ENCODE data around the gene OR10A3. TPM values are rescaled to one million over a fixed set of nuclear protein-coding genes. Genes with fewer than 3 reads are reported as not detected.

The OR10A3 gene
- total and polyA plus RNA-seq, 2 experiments from 2014 or later, result 0.28 to 0.65 TPM

DNA sequence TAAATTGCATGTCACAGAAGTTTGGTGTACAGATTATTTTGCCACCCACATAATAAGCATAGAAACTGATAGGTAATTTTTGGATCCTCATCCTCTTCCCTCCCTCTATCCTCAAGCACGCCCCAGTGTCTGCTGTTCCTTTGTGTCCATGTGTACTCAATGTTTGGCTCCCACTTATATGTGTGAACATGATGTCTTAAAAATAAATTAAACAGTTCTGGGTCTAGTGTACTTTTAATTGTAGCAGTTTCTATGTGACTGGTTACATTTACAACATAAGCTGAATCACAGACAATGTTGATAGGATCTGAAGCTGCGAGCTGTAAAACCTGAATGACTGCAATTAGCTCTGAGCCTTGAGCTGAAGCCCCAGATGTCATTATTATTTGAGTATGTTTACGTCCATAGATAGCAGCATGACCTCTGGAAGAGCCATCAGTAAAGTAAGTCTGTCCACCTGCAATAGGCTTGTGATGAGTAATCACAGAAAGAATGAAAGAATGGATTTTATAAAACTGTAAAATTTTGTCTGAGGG, 40.1 kb downstream of the OR10A3 start:
- Histone ChIP-seq H4K20me1 (ENCODE audit: insufficient read depth) (no peaks in the 10 kb centered on the region), H3K27me3 (replicated peaks; ENCODE audit: insufficient read depth) (no peaks in the 10 kb centered on the region), H3K4me1 (ENCODE audit: insufficient read depth) (peaks cover 43% of the 10 kb centered on the region), H3K79me2 (ENCODE audit: insufficient read depth) (no peaks in the 10 kb centered on the region), H3K9me2 (ENCODE audit: insufficient read depth) (no peaks in the 10 kb centered on the region), H2AFZ (no peak overlapping the region), H3K9ac (no peak overlapping the region), H3F3A (ENCODE audit: insufficient read depth) (peaks cover 23% of the 10 kb centered on the region), H3K36me3 (ENCODE audit: low read depth) (no peaks in the 10 kb centered on the region), H3K27ac (no peak overlapping the region), H3K9me3 (ENCODE audit: low read depth) (no peaks in the 10 kb centered on the region), H3K4me2 (ENCODE audit: unreplicated experiment) (no peak overlapping the region), H3K4me3 (no peak overlapping the region)
- WGBS, 2 experiments (ENCODE audit: low coverage in 1 of 2, low lambda C conversion rate in 2 of 2, missing lambda C conversion rate in 2 of 2), result 37 to 42% methylated on average over 3 of the region's 3 CpGs
- in situ Hi-C loops (cut with MboI), result loop anchor here (10.0 kb wide), 1 partner anchor 203 kb away; no protein-coding TSS in a partner anchor
- DNase-seq, result no peak
- TF ChIP-seq EZH2 (IDR thresholded peaks at IDR 0.05; ENCODE audit: insufficient read depth, poor library complexity, severe bottlenecking), result no peak
- no peak for TF ChIP-seq EZH2phosphoT487 (IDR thresholded peaks at IDR 0.05; ENCODE audit: insufficient read depth, low read depth)

DNA sequence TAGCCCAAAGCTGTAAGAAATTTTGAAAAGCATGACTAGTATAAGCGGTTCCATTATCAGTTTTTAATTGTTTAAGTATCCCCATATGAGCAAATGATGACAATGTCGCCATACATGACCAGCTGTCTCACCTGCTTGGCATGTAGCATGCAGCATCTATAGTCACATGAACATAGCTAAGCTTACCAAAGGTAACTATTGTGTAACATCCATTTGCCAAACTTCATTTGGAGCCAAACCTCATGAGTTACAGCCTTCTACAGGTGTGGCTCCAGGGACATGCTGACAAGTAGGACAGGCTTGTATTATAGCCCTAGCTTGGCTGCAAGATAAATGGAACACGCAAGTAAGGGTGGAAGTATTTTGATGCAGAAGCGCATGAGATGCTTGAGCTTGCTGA, 40.8 kb downstream of the OR10A3 start:
- WGBS, 2 experiments (ENCODE audit: low coverage in 1 of 2, low lambda C conversion rate in 2 of 2, missing lambda C conversion rate in 2 of 2), result 47 to 49% methylated on average over 4 of the region's 4 CpGs
- TF ChIP-seq EZH2 (IDR thresholded peaks at IDR 0.05; ENCODE audit: insufficient read depth, poor library complexity, severe bottlenecking), result no peak
- no peak for TF ChIP-seq EZH2phosphoT487 (IDR thresholded peaks at IDR 0.05; ENCODE audit: insufficient read depth, low read depth)
- no peaks in the 10 kb centered on the region for H3K36me3 ChIP-seq (ENCODE audit: low read depth)
- in situ Hi-C loops (cut with MboI), result loop anchor here (10.0 kb wide), 1 partner anchor 204 kb away; no protein-coding TSS in a partner anchor
- H3K9ac ChIP-seq, result no peak overlapping the region
- H3K27ac ChIP-seq, result no peak overlapping the region
- no peaks in the 10 kb centered on the region for H4K20me1 ChIP-seq (ENCODE audit: insufficient read depth)
- no peak overlapping the region for H3K4me2 ChIP-seq (ENCODE audit: unreplicated experiment)
- no peak overlapping the region for H3K4me3 ChIP-seq
- H3K9me2 ChIP-seq (ENCODE audit: insufficient read depth), result no peaks in the 10 kb centered on the region
- DNase-seq, result no peak
- H3K9me3 ChIP-seq (ENCODE audit: low read depth), result no peaks in the 10 kb centered on the region
- H3F3A ChIP-seq (ENCODE audit: insufficient read depth), result peaks cover 23% of the 10 kb centered on the region
- H3K27me3 ChIP-seq (replicated peaks; ENCODE audit: insufficient read depth), result no peaks in the 10 kb centered on the region
- H3K4me1 ChIP-seq (ENCODE audit: insufficient read depth), result peaks cover 42% of the 10 kb centered on the region
- no peak overlapping the region for H2AFZ ChIP-seq
- H3K79me2 ChIP-seq (ENCODE audit: insufficient read depth), result no peaks in the 10 kb centered on the region

GRCh38 chr11:7899418-7899817, 42.1 kb downstream of the OR10A3 start:
- Histone ChIP-seq H2AFZ (no peak overlapping the region), H3K9me2 (ENCODE audit: insufficient read depth) (no peaks in the 10 kb centered on the region), H3F3A (ENCODE audit: insufficient read depth) (peaks cover 17% of the 10 kb centered on the region), H3K36me3 (ENCODE audit: low read depth) (no peaks in the 10 kb centered on the region), H4K20me1 (ENCODE audit: insufficient read depth) (no peaks in the 10 kb centered on the region), H3K4me1 (ENCODE audit: insufficient read depth) (peaks cover 36% of the 10 kb centered on the region), H3K79me2 (ENCODE audit: insufficient read depth) (no peaks in the 10 kb centered on the region), H3K9me3 (ENCODE audit: low read depth) (no peaks in the 10 kb centered on the region), H3K4me2 (ENCODE audit: unreplicated experiment) (no peak overlapping the region), H3K4me3 (no peak overlapping the region), H3K9ac (no peak overlapping the region), H3K27me3 (replicated peaks; ENCODE audit: insufficient read depth) (no peaks in the 10 kb centered on the region), H3K27ac (no peak overlapping the region)
- in situ Hi-C loops (cut with MboI), result no loop called here
- no peak for TF ChIP-seq EZH2 (IDR thresholded peaks at IDR 0.05; ENCODE audit: insufficient read depth, poor library complexity, severe bottlenecking)
- 51 to 54% methylated on average over 4 of the region's 4 CpGs for WGBS, 2 experiments (ENCODE audit: low coverage in 1 of 2, low lambda C conversion rate in 2 of 2, missing lambda C conversion rate in 2 of 2)
- DNase-seq, result no peak

GRCh38 chr11:7898666-7899283, 42.7 kb downstream of the OR10A3 start:
- Histone ChIP-seq H3K27me3 (replicated peaks; ENCODE audit: insufficient read depth) (no peaks in the 10 kb centered on the region), H3F3A (ENCODE audit: insufficient read depth) (peaks cover 12% of the 10 kb centered on the region), H4K20me1 (ENCODE audit: insufficient read depth) (no peaks in the 10 kb centered on the region), H3K4me3 (no peak overlapping the region), H3K79me2 (ENCODE audit: insufficient read depth) (no peaks in the 10 kb centered on the region), H3K27ac (no peak overlapping the region), H3K4me2 (ENCODE audit: unreplicated experiment) (no peak overlapping the region), H3K9me2 (ENCODE audit: insufficient read depth) (no peaks in the 10 kb centered on the region), H2AFZ (no peak overlapping the region), H3K36me3 (ENCODE audit: low read depth) (no peaks in the 10 kb centered on the region), H3K9me3 (ENCODE audit: low read depth) (no peaks in the 10 kb centered on the region), H3K4me1 (ENCODE audit: insufficient read depth) (peaks cover 30% of the 10 kb centered on the region), H3K9ac (no peak overlapping the region)
- in situ Hi-C loops (cut with MboI), result no loop called here
- 75 to 83% methylated on average over 5 of the region's 5 CpGs for WGBS, 2 experiments (ENCODE audit: low coverage in 1 of 2, low lambda C conversion rate in 2 of 2, missing lambda C conversion rate in 2 of 2)
- TF ChIP-seq EZH2 (IDR thresholded peaks at IDR 0.05; ENCODE audit: insufficient read depth, poor library complexity, severe bottlenecking) (no peak), EZH2phosphoT487 (IDR thresholded peaks at IDR 0.05; ENCODE audit: insufficient read depth, low read depth) (no peak)
- DNase-seq, result no peak

Data from GM23248 (cell line).